Subcutaneous adipose tissue (tissue), 4 donors: ENCODE data around the gene SPOCK1. TPM values are rescaled to one million over a fixed set of nuclear protein-coding genes. Genes with fewer than 3 reads are reported as not detected.

Experiments used
- CTCF ChIP-seq: fragments of 450-650 bp; IDR thresholded peaks from one replicate; pipeline ENCODE4 v1.5.1; 2016; ENCODE audit warnings: low read depth, mild to moderate bottlenecking, control low read depth, antibody characterized with exemption, moderate library complexity
- total RNA-seq, 4 donors: library from RNA; depleted of rRNA; stranded (reverse); fragments of >200 nt; gene quantifications; one replicate each; pipeline ENCODE4 v1.1.0, GENCODE V29; 2016

The SPOCK1 gene
- total RNA-seq, 4 donors from 2014 or later = 55.2 to 84.6 (median 70.1) TPM

- TF ChIP-seq CTCF = no peak
Observed at GRCh38 chr5:137372016-137372772, 126.9 kb downstream of the SPOCK1 start.

DNA sequence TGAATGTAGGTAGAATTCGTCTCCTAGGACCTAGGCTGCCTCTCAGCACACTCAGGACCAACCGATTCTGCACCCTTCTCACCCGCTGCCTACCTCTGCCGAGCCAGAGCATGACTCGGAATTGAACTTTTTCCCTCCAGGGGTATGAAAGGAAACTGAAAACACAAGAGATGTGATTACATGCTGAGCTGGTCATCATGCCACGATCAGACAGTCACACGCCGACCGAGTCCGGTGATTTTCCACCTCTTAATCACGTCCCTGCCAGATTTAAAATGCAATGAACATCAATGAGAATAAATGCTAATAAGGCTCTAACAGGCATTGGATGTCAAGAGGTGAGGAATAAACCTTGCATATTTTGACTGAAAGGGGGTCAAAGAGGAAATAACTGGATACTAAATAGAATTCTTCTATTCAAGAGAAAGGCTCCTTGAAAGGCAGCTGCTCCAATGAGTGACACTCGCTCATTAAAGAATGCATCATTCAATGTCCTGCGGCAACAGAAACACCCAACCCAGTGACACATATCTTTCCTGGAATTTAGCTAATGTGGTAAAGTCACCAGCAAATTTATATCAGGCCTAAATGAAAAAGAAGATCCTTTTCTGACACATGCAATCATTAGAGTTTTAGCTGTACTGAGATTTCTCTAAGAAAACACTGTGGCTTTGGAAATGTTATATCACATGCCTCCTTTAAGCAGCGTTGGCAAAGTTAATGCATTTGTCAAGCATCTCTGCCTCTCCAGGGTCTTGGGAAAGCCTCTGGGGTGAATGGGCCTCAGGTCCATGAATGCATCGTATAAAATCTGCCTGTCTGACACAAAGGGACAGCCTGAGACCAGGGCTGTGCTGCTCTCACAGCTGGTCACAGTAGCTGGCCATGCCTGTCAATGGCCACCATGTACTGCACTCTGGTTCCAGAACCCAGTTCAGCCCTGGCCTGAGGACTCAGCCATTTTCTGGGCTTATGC, 128.7 kb downstream of the SPOCK1 start:
- TF ChIP-seq CTCF = no peak

DNA sequence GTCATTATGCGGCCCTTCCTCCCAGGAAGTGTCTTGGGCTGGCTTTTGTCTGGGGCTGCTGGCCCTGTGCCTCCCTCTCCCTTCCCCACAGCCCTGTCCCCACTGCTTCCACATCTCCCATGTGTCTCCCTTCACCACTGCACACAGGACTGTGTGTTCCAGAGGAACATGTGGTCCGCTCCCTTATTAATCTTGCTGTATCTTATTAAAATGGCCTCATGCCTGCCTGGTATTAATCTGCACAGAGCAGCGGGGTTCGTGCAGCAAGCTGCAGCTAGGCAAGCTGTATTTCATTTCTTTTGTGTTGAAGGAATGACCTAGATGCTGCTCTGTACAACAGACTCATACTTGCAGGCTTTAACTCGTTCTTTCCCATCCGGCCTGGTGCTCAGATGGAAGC, 130.5 kb downstream of the SPOCK1 start:
- no peak for TF ChIP-seq CTCF

GRCh38 chr5:137367951-137368350, 131.2 kb downstream of the SPOCK1 start:
- TF ChIP-seq CTCF = no peak

- TF ChIP-seq CTCF = no peak
Observed at GRCh38 chr5:137366526-137366925, 132.6 kb downstream of the SPOCK1 start.

DNA sequence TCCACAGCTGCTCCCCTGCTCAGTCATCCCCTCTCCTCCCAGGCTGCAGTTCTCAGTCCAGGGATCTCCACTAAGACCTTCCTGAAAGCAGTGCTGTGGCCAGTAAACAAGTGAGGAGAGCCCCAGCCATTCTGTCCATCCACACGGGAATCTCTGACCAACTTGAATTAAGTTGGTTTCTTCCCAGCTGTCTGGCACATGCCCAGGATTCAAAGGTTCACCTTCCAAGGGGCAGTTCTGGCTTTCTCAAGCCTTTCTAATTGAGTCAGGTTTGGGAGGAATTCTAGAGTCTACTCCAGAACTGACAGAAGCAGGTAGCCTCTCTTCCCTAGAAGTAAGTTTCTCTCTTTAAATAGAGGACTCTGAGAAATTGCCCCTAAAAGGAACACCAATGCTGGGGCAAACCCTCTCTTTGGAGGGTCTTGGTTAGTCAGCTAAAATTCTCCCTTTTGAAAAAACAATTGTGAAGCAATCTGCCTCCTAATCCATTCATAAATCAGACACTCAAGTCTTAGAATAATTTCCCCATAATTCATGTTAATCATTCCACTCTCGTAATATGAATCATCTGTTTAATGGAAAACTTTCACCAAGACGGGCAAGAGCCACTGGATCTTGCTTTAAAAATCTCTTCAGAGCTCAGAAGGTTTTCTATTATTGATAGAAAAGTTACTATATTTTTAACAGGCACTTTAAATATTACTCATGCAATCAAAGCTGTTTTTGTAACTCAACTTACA, 133.8 kb downstream of the SPOCK1 start:
- TF ChIP-seq CTCF = no peak

DNA sequence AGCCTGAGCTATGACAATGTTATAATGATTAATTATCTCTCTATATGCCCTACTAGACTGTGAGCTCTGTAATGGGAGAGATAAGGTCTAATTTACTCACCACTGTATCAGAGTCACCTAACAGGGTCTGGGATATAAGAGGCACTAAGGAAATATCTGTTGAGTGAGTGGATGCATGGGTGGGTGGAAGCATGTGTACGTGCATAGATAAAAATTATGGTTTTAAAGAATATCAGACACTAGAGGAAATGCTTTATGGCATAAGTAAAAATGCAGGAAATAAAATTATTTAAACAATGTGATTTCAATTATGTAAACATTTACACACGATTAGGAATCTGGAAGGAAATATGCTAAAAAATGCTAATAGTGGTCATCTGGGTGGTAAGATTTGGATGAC, 137.8 kb downstream of the SPOCK1 start:
- no peak for TF ChIP-seq CTCF
